SK-N-SH treated with all-trans-retinoic acid at 6 μM for 48 hours (cell line): ENCODE results near the gene CA5A.
"Not testable (repeated sequence)": the region's sequence is repeated elsewhere in the genome, so short reads cannot be mapped to it uniquely, and the experiment has no call there.

ENCODE experiments used
- ARNTL ChIP-seq: fragments of 450-650 bp; formaldehyde crosslinking; IDR thresholded peaks from 2 replicates; pipeline ENCODE4 v1.5.0; 2020; ENCODE audit warnings: low read depth, mild to moderate bottlenecking, moderate library complexity, borderline replicate concordance
- BACH2 ChIP-seq: fragments of 250-450 bp; sonication (Bioruptor Pico); IDR thresholded peaks from 2 replicates; pipeline ENCODE4 v1.9.0; 2021; ENCODE audit warnings: mild to moderate bottlenecking, borderline replicate concordance
- CREB5 ChIP-seq: fragments of 250-450 bp; sonication (Bioruptor Pico); IDR thresholded peaks from 2 replicates; pipeline ENCODE4 v1.5.1; 2020; ENCODE audit warnings: low read depth, mild to moderate bottlenecking, moderate library complexity
- CSRNP3 ChIP-seq: fragments of 250-450 bp; sonication (Bioruptor Pico); IDR thresholded peaks from 2 replicates; pipeline ENCODE4 v1.5.1; 2021; ENCODE audit warnings: mild to moderate bottlenecking, moderate library complexity
- RARB ChIP-seq: fragments of 250-450 bp; sonication (Bioruptor Pico); IDR thresholded peaks from 2 replicates; pipeline ENCODE4 v1.8.0; 2021; ENCODE audit warnings: mild to moderate bottlenecking, moderate library complexity
- ZC3H10 ChIP-seq: fragments of 250-450 bp; sonication (Bioruptor Pico); IDR thresholded peaks from 2 replicates; pipeline ENCODE4 v1.5.1; 2021; ENCODE audit warnings: mild to moderate bottlenecking, moderate library complexity
- ZFP3 ChIP-seq: fragments of 250-450 bp; sonication (Bioruptor Pico); IDR thresholded peaks from 2 replicates; pipeline ENCODE4 v1.5.0; 2020; ENCODE audit warnings: mild to moderate bottlenecking, moderate library complexity
- ZNF565 ChIP-seq: fragments of 450-650 bp; formaldehyde crosslinking; conservative IDR thresholded peaks from 2 replicates; pipeline ENCODE4 v1.5.0; 2020; ENCODE audit warnings: low read depth, mild to moderate bottlenecking, moderate library complexity
- ZNF8 ChIP-seq: fragments of 450-650 bp; formaldehyde crosslinking; IDR thresholded peaks from 2 replicates; pipeline ENCODE4 v1.5.0; 2020; ENCODE audit warnings: mild to moderate bottlenecking, moderate library complexity

GRCh38 chr16:87981376-87981775 is 45.0 kb upstream of the CA5A start:
- not testable (repeated sequence) for TF ChIP-seq RARB (CRISPR knock-in tag); ARNTL (CRISPR knock-in tag); CREB5; ZNF565 (CRISPR knock-in tag); CSRNP3 (CRISPR knock-in tag); ZNF8; ZFP3; ZC3H10 (CRISPR knock-in tag); BACH2
